Omental fat pad (tissue), 4 donors: ENCODE results near the gene MLH1. TPM values are rescaled to one million over a fixed set of nuclear protein-coding genes. Genes with fewer than 3 reads are reported as not detected.

Experiments
- ATAC-seq: fragments of 150-250 bp; one replicate; pipeline ENCODE4 v1.9.1; 2016; ENCODE audit warnings: mild to moderate bottlenecking, moderate library complexity; ENCODE audit not compliant: low FRiP score
- DNase-seq: peaks from one replicate; pipeline ENCODE4 v3.0.0-alpha.2; 2019; ENCODE audit warnings: low spot score
- CTCF ChIP-seq, 3 donors: fragments of 450-650 bp; IDR thresholded peaks; one replicate each; pipeline ENCODE4 v1.5.1; 2016 to 2017; ENCODE audit warnings: antibody characterized with exemption in 3 of 3, mild to moderate bottlenecking in 3 of 3, moderate library complexity in 2 of 3
- total RNA-seq, 4 donors: library from RNA; depleted of rRNA; stranded (reverse); fragments of >200 nt; gene quantifications; one replicate each; pipeline ENCODE4 v1.1.0, GENCODE V29; 2016

MLH1 gene
- total RNA-seq, 4 donors from 2014 or later, result 23.2 to 30.3 (median 28.6) TPM

GRCh38 chr3:37014620-37015019, 21.3 kb downstream of the MLH1 start:
- DNase-seq (no peak), ATAC-seq (no peak)
- no peak for TF ChIP-seq CTCF (IDR thresholded peaks at IDR 0.05)

- DNase-seq (no peak), ATAC-seq (no peak)
- no peak for TF ChIP-seq CTCF (IDR thresholded peaks at IDR 0.05)
These were observed 22.3 kb downstream of the MLH1 start for GRCh38 chr3:37015642-37016041.

- ATAC-seq, result no peak
- no peak for TF ChIP-seq CTCF (IDR thresholded peaks at IDR 0.05)
- no peak for DNase-seq
These were observed 23.6 kb downstream of the MLH1 start for GRCh38 chr3:37016903-37017302.

GRCh38 chr3:37017683-37018082, 24.4 kb downstream of the MLH1 start:
- DNase-seq (no peak), ATAC-seq (no peak)
- no peak for TF ChIP-seq CTCF (IDR thresholded peaks at IDR 0.05)

- no peak for ATAC-seq
- DNase-seq, result no peak
- no peak for TF ChIP-seq CTCF (IDR thresholded peaks at IDR 0.05)
These were observed 30.8 kb downstream of the MLH1 start for GRCh38 chr3:37024092-37024491.

- ATAC-seq (no peak), DNase-seq (no peak)
- TF ChIP-seq CTCF (IDR thresholded peaks at IDR 0.05), result no peak
These were observed 31.6 kb downstream of the MLH1 start for GRCh38 chr3:37024820-37025405.

GRCh38 chr3:37025561-37026335, 32.4 kb downstream of the MLH1 start:
- no peak for TF ChIP-seq CTCF (IDR thresholded peaks at IDR 0.05)
- ATAC-seq (no peak), DNase-seq (no peak)
